ENCODE measurements around the gene CNBP.
"Not testable (repeated sequence)": the region's sequence is repeated elsewhere in the genome, so short reads cannot be mapped to it uniquely, and the experiment has no call there.

CNBP gene

GRCh38 chr3:129183569-129184395 lies at the start of gene CNBP:
Gene CNBP, minus strand, starts transcription at chr3:129183896. Its CDS starts 12,139 bp downstream, at chr3:129171757.
- in situ Hi-C loops (cut with HindIII; ENCODE audit: low sequenced_read_pairs) = no loop called here

- in situ Hi-C loops (cut with HindIII; ENCODE audit: low sequenced_read_pairs) = loop anchor here (5.0 to 25.0 kb wide), 4 partner anchors 44 to 317 kb away; partner anchors contain the start of genes CFAP92 and GP9
Measured at GRCh38 chr3:129231331-129232119, 47.8 kb upstream of the CNBP start.

- in situ Hi-C loops (cut with HindIII; ENCODE audit: low sequenced_read_pairs) = loop anchor here (5.0 to 25.0 kb wide), 4 partner anchors 43 to 316 kb away; partner anchors contain the start of genes CFAP92 and GP9
Measured at GRCh38 chr3:129230311-129231019, 46.8 kb upstream of the CNBP start.

GRCh38 chr3:129228891-129229585 lies 45.3 kb upstream of the CNBP start:
- in situ Hi-C loops (cut with HindIII; ENCODE audit: low sequenced_read_pairs) = loop anchor here (25.0 kb wide), 1 partner anchor 167 kb away; the partner anchor contains the start of gene GP9

GRCh38 chr3:129226374-129226773 lies 42.7 kb upstream of the CNBP start:
- in situ Hi-C loops (cut with HindIII; ENCODE audit: low sequenced_read_pairs) = loop anchor here (25.0 kb wide), 1 partner anchor 164 kb away; the partner anchor contains the start of gene GP9

GRCh38 chr3:129224984-129225393 lies 41.3 kb upstream of the CNBP start:
- in situ Hi-C loops (cut with HindIII; ENCODE audit: low sequenced_read_pairs) = loop anchor here (25.0 kb wide), 1 partner anchor 163 kb away; the partner anchor contains the start of gene GP9

- in situ Hi-C loops (cut with HindIII; ENCODE audit: low sequenced_read_pairs) = not testable (repeated sequence)
Measured at GRCh38 chr3:129224387-129224786, 40.7 kb upstream of the CNBP start.

GRCh38 chr3:129218742-129219141 lies 35.0 kb upstream of the CNBP start:
- in situ Hi-C loops (cut with HindIII; ENCODE audit: low sequenced_read_pairs) = no loop called here

- in situ Hi-C loops (cut with HindIII; ENCODE audit: low sequenced_read_pairs) = no loop called here
Measured at GRCh38 chr3:129213238-129213637, 29.5 kb upstream of the CNBP start.

- in situ Hi-C loops (cut with HindIII; ENCODE audit: low sequenced_read_pairs) = no loop called here
Measured at GRCh38 chr3:129211772-129212171, 28.1 kb upstream of the CNBP start.

- in situ Hi-C loops (cut with HindIII; ENCODE audit: low sequenced_read_pairs) = no loop called here
Measured at GRCh38 chr3:129211345-129211744, 27.6 kb upstream of the CNBP start.

GRCh38 chr3:129207479-129207878 lies 23.8 kb upstream of the CNBP start:
- in situ Hi-C loops (cut with HindIII; ENCODE audit: low sequenced_read_pairs) = no loop called here

GRCh38 chr3:129205109-129205832 lies 21.6 kb upstream of the CNBP start:
- in situ Hi-C loops (cut with HindIII; ENCODE audit: low sequenced_read_pairs) = no loop called here

- in situ Hi-C loops (cut with HindIII; ENCODE audit: low sequenced_read_pairs) = no loop called here
Measured at GRCh38 chr3:129204473-129204872, 20.8 kb upstream of the CNBP start.

GRCh38 chr3:129199366-129199765 lies 15.7 kb upstream of the CNBP start:
- in situ Hi-C loops (cut with HindIII; ENCODE audit: low sequenced_read_pairs) = no loop called here

GRCh38 chr3:129197321-129197720 lies 13.6 kb upstream of the CNBP start:
- in situ Hi-C loops (cut with HindIII; ENCODE audit: low sequenced_read_pairs) = no loop called here

GRCh38 chr3:129196601-129197000 lies 12.9 kb upstream of the CNBP start:
- in situ Hi-C loops (cut with HindIII; ENCODE audit: low sequenced_read_pairs) = no loop called here

GRCh38 chr3:129195731-129196256 lies 12.1 kb upstream of the CNBP start:
- in situ Hi-C loops (cut with HindIII; ENCODE audit: low sequenced_read_pairs) = no loop called here

- in situ Hi-C loops (cut with HindIII; ENCODE audit: low sequenced_read_pairs) = loop anchor here (5.0 kb wide), 1 partner anchor 43 kb away; no protein-coding TSS in a partner anchor
Measured at GRCh38 chr3:129189793-129190192, 6.1 kb upstream of the CNBP start.
